Naive thymus-derived CD8-positive, alpha-beta T cell (primary cell): ENCODE results near the gene SUMO3. TPM values are rescaled to one million over a fixed set of nuclear protein-coding genes. Genes with fewer than 3 reads are reported as not detected.

Experiments
- ATAC-seq, 2 donors: fragments of 150-1000 bp; cut with Tn5 transposase in 1 of 2; sonication (Bioruptor Pico), chemical (Tn5 transposase) in 1 of 2; 1 replicate in 1 of 2; 2 replicates in 1 of 2; pipeline ENCODE4 v1.10.0; 2021; ENCODE audit warnings: mild to moderate bottlenecking in 2 of 2, moderate library complexity in 2 of 2
- POLR2A ChIA-PET: fragments of 350-600 bp; sonication (Branson Sonifier 250); formaldehyde crosslinking; loops from one replicate; lab custom pipeline; 2021; ENCODE audit warnings: antibody characterized with exemption; lab: Charles Lee
- DNase-seq, 10 donors: peaks; one replicate each; pipeline versions ENCODE4 v3.0.0 to v3.0.0-alpha.2; 2020 to 2022
- H3K27ac Mint-ChIP-seq, 10 donors: one replicate each; pipeline ENCODE4 v1.8.0; 2020 to 2022; ENCODE audit warnings: mild to moderate bottlenecking in 10 of 10, mixed read lengths in 10 of 10, moderate library complexity in 4 of 10, inconsistent platforms in 1 of 10
- H3K27me3 Mint-ChIP-seq, 5 donors: one replicate each; pipeline ENCODE4 v1.8.0; 2021 to 2022; ENCODE audit warnings: mixed read lengths in 5 of 5
- H3K36me3 Mint-ChIP-seq, 3 donors: one replicate each; pipeline ENCODE4 v1.8.0; 2020 to 2022; ENCODE audit warnings: mixed read lengths in 3 of 3, mild to moderate bottlenecking in 2 of 3, inconsistent platforms in 1 of 3
- H3K4me1 Mint-ChIP-seq, 4 donors: one replicate each; pipeline ENCODE4 v1.8.0; 2021 to 2022; ENCODE audit warnings: mixed read lengths in 4 of 4
- H3K4me3 Mint-ChIP-seq, 10 donors: one replicate each; pipeline ENCODE4 v1.8.0; 2020 to 2022; ENCODE audit warnings: mild to moderate bottlenecking in 10 of 10, mixed read lengths in 10 of 10, moderate library complexity in 6 of 10, inconsistent platforms in 1 of 10
- H3K9me3 Mint-ChIP-seq, 9 donors: one replicate each; pipeline ENCODE4 v1.8.0; 2020 to 2022; ENCODE audit warnings: mixed read lengths in 9 of 9, mild to moderate bottlenecking in 3 of 9, inconsistent platforms in 1 of 9, moderate library complexity in 1 of 9
- polyA plus RNA-seq, 3 donors: library from polyadenylated mRNA; unstranded; fragments of 300-500 nt; fragmentation: Illumina TruSeq; gene quantifications; one replicate each; pipeline ENCODE4 v1.2.3, GENCODE V29; 2021
- total RNA-seq, 8 experiments: library from RNA in 2 of 8; stranded (reverse) in 2 of 8; gene quantifications; one replicate each; pipeline ENCODE4 v1.2.3 and lab custom pipeline; 2021 to 2026

The SUMO3 gene
- total and polyA plus RNA-seq, 5 experiments from 2014 or later: 50.2 to 94.1 (median 82.8) TPM

- Mint-ChIP-seq H3K4me1 (peaks cover 8 to 28% (median 16%) of the 10 kb centered on the region in 4 donors), H3K4me3 (no peak overlapping the region), H3K27ac (peak overlapping the region in 3 of 10 donors; percentile 6 to 73 (median 20))
Observed at GRCh38 chr21:44810779-44811178, 7.1 kb downstream of the SUMO3 start.

GRCh38 chr21:44805859-44806258 is 12.0 kb downstream of the SUMO3 start:
- Mint-ChIP-seq H3K4me3 (no peak overlapping the region), H3K27me3 (peaks cover 0 to 1% (median 0%) of the 10 kb centered on the region in 5 donors), H3K9me3 (no peaks in the 10 kb centered on the region), H3K4me1 (peaks cover 13 to 25% (median 16%) of the 10 kb centered on the region in 4 donors), H3K36me3 (peaks cover 0 to 54% (median 5%) of the 10 kb centered on the region in 3 donors), H3K27ac (no peak overlapping the region)
- ATAC-seq (no peak), DNase-seq (no peak)
- POLR2A ChIA-PET: interaction anchor here (1.4 kb wide), 1 partner anchor 101 kb away, joined by 3 read pairs; no protein-coding TSS in a partner anchor

More at GRCh38 chr21:44810779-44811178, 7.1 kb downstream of the SUMO3 start:
- DNase-seq (no peak), ATAC-seq (no peak)
- Mint-ChIP-seq H3K36me3 (peaks cover 0 to 57% (median 5%) of the 10 kb centered on the region in 3 donors), H3K9me3 (no peaks in the 10 kb centered on the region), H3K27me3 (peaks cover 0 to 1% (median 0%) of the 10 kb centered on the region in 5 donors)
- POLR2A ChIA-PET: no interaction called here

- peaks cover 0 to 52% (median 5%) of the 10 kb centered on the region in 3 donors for H3K36me3 Mint-ChIP-seq
- no peak overlapping the region for H3K27ac Mint-ChIP-seq
- H3K4me1 Mint-ChIP-seq: peaks cover 13 to 27% (median 20%) of the 10 kb centered on the region in 4 donors
- H3K9me3 Mint-ChIP-seq: no peaks in the 10 kb centered on the region
- peaks cover 0 to 1% (median 0%) of the 10 kb centered on the region in 5 donors for H3K27me3 Mint-ChIP-seq
- no peak for ATAC-seq
- POLR2A ChIA-PET: interaction anchor here (1.0 to 1.4 kb wide), 2 partner anchors 9 to 101 kb away, joined by 3 read pairs; no protein-coding TSS in a partner anchor
- no peak for DNase-seq
- H3K4me3 Mint-ChIP-seq: no peak overlapping the region
Observed at GRCh38 chr21:44805226-44805625, 12.6 kb downstream of the SUMO3 start.

GRCh38 chr21:44804762-44805161 is 13.1 kb downstream of the SUMO3 start:
- Mint-ChIP-seq H3K9me3 (no peaks in the 10 kb centered on the region), H3K27ac (peak overlapping the region in 2 of 10 donors; percentile 65 to 68), H3K4me1 (peaks cover 13 to 31% (median 25%) of the 10 kb centered on the region in 4 donors), H3K4me3 (peak overlapping the region in 2 of 10 donors; percentile 17 to 34), H3K36me3 (peaks cover 0 to 49% (median 2%) of the 10 kb centered on the region in 3 donors), H3K27me3 (peaks cover 0 to 1% (median 0%) of the 10 kb centered on the region in 5 donors)
- ATAC-seq (no peak), DNase-seq (no peak)
- POLR2A ChIA-PET: interaction anchor here (1.0 to 1.4 kb wide), 2 partner anchors 10 to 102 kb away, joined by 3 read pairs; no protein-coding TSS in a partner anchor

GRCh38 chr21:44803651-44804050 is 14.2 kb downstream of the SUMO3 start:
- H3K27me3 Mint-ChIP-seq: no peaks in the 10 kb centered on the region
- H3K27ac Mint-ChIP-seq: peak overlapping the region in 2 of 10 donors; percentile 47 to 89
- peak overlapping the region in 9 of 10 donors; percentile 19 to 94 (median 84) for H3K4me3 Mint-ChIP-seq
- no peaks in the 10 kb centered on the region for H3K9me3 Mint-ChIP-seq
- POLR2A ChIA-PET: no interaction called here
- peaks cover 18 to 40% (median 35%) of the 10 kb centered on the region in 4 donors for H3K4me1 Mint-ChIP-seq
- ATAC-seq (no peak), DNase-seq (no peak)
- peaks cover 0 to 49% (median 0%) of the 10 kb centered on the region in 3 donors for H3K36me3 Mint-ChIP-seq

- DNase-seq: no peak
- POLR2A ChIA-PET: interaction anchor here (0.6 to 4.1 kb wide), 11 partner anchors 12 to 753 kb away, joined by 3 to 35 read pairs (median 5); partner anchors contain the start of genes PTTG1IP, SLX9 and SUMO3
- no peaks in the 10 kb centered on the region for H3K9me3 Mint-ChIP-seq
Observed at GRCh38 chr21:44802396-44803153, 15.3 kb downstream of the SUMO3 start.

GRCh38 chr21:44801468-44802395 is 16.1 kb downstream of the SUMO3 start, which contains the start of gene UBE2G2:
Gene UBE2G2 (minus strand): TSS chr21:44801820. CDS start chr21:44801748, 72 bp downstream.
- H3K27ac Mint-ChIP-seq: peak within 1 kb of the TSS; percentile 64 to 99 (median 95)
- H3K4me3 Mint-ChIP-seq: peak within 1 kb of the TSS; percentile 92 to 99 (median 97)
- H3K4me1 Mint-ChIP-seq: peaks cover 23 to 53% (median 46%) of the 10 kb centered on the region in 4 donors
- peaks cover 0 to 48% (median 2%) of the 10 kb centered on the region in 3 donors for H3K36me3 Mint-ChIP-seq
- ATAC-seq (peak; percentile 91 to 93), DNase-seq (peak; percentile 77 to 92 (median 88))
- H3K9me3 Mint-ChIP-seq: no peaks in the 10 kb centered on the region
- POLR2A ChIA-PET: interaction anchor here (0.6 to 4.1 kb wide), 13 partner anchors 13 to 753 kb away, joined by 3 to 35 read pairs (median 5); partner anchors contain the start of genes PTTG1IP, SLX9 and SUMO3
- H3K27me3 Mint-ChIP-seq: no peaks in the 10 kb centered on the region

More at GRCh38 chr21:44802396-44803153, 15.3 kb downstream of the SUMO3 start:
- Mint-ChIP-seq H3K4me1 (peaks cover 20 to 48% (median 41%) of the 10 kb centered on the region in 4 donors), H3K36me3 (peaks cover 0 to 48% (median 2%) of the 10 kb centered on the region in 3 donors), H3K4me3 (peak overlapping the region; percentile 82 to 94 (median 86)), H3K27ac (peak overlapping the region; percentile 48 to 92 (median 88)), H3K27me3 (no peaks in the 10 kb centered on the region)
- peak in 1 of 2 donors; percentile 3 for ATAC-seq

GRCh38 chr21:44800971-44801467 is 16.8 kb downstream of the SUMO3 start:
- POLR2A ChIA-PET: interaction anchor here (0.7 to 4.1 kb wide), 13 partner anchors 14 to 198 kb away, joined by 3 to 35 read pairs (median 5); partner anchors contain the start of genes PTTG1IP, SLX9 and SUMO3
- H3K4me1 Mint-ChIP-seq: peaks cover 23 to 60% (median 52%) of the 10 kb centered on the region in 4 donors
- peaks cover 0 to 50% (median 5%) of the 10 kb centered on the region in 3 donors for H3K36me3 Mint-ChIP-seq
- peak overlapping the region; percentile 92 to 99 (median 97) for H3K4me3 Mint-ChIP-seq
- no peaks in the 10 kb centered on the region for H3K9me3 Mint-ChIP-seq
- ATAC-seq: peak; percentile 58 to 71
- peak in 4 of 10 donors; percentile 30 to 53 (median 44) for DNase-seq
- peak overlapping the region; percentile 64 to 99 (median 95) for H3K27ac Mint-ChIP-seq
- H3K27me3 Mint-ChIP-seq: no peaks in the 10 kb centered on the region

GRCh38 chr21:44800103-44800502 is 17.8 kb downstream of the SUMO3 start:
- H3K9me3 Mint-ChIP-seq: no peaks in the 10 kb centered on the region
- peak overlapping the region; percentile 53 to 99 (median 97) for H3K4me3 Mint-ChIP-seq
- H3K36me3 Mint-ChIP-seq: peaks cover 0 to 47% (median 5%) of the 10 kb centered on the region in 3 donors
- POLR2A ChIA-PET: interaction anchor here (0.6 to 4.1 kb wide), 7 partner anchors 15 to 260 kb away, joined by 3 to 35 read pairs (median 18); partner anchors contain the start of genes PTTG1IP and SUMO3
- H3K27me3 Mint-ChIP-seq: no peaks in the 10 kb centered on the region
- DNase-seq: no peak
- no peak for ATAC-seq
- peaks cover 25 to 67% (median 58%) of the 10 kb centered on the region in 4 donors for H3K4me1 Mint-ChIP-seq
- peak overlapping the region in 6 of 10 donors; percentile 17 to 98 (median 82) for H3K27ac Mint-ChIP-seq

- Mint-ChIP-seq H3K27ac (peak overlapping the region in 8 of 10 donors; percentile 4 to 76 (median 24)), H3K36me3 (peaks cover 0 to 42% (median 5%) of the 10 kb centered on the region in 3 donors), H3K4me3 (peak overlapping the region; percentile 20 to 99 (median 60)), H3K9me3 (no peaks in the 10 kb centered on the region), H3K4me1 (peaks cover 25 to 67% (median 58%) of the 10 kb centered on the region in 4 donors), H3K27me3 (no peaks in the 10 kb centered on the region)
- DNase-seq (no peak), ATAC-seq (no peak)
- POLR2A ChIA-PET: interaction anchor here (1.3 to 4.1 kb wide), 6 partner anchors 15 to 132 kb away, joined by 3 to 35 read pairs (median 19); partner anchors contain the start of genes PTTG1IP and SUMO3
Observed at GRCh38 chr21:44799646-44800045, 18.2 kb downstream of the SUMO3 start.

- POLR2A ChIA-PET: no interaction called here
- H3K27ac Mint-ChIP-seq: peak overlapping the region in 1 of 10 donors; percentile 53
- no peak overlapping the region for H3K4me3 Mint-ChIP-seq
- ATAC-seq (no peak), DNase-seq (no peak)
- no peaks in the 10 kb centered on the region for H3K27me3 Mint-ChIP-seq
- peaks cover 0 to 49% (median 5%) of the 10 kb centered on the region in 3 donors for H3K36me3 Mint-ChIP-seq
- no peaks in the 10 kb centered on the region for H3K9me3 Mint-ChIP-seq
- H3K4me1 Mint-ChIP-seq: peaks cover 28 to 74% (median 64%) of the 10 kb centered on the region in 4 donors
Observed at GRCh38 chr21:44797775-44798174, 20.1 kb downstream of the SUMO3 start.
